HepG2 (cell line): ENCODE results near the gene TSN. TPM values are rescaled to one million over a fixed set of nuclear protein-coding genes. Genes with fewer than 3 reads are reported as not detected.

Experiments
- ATAC-seq: fragments of 200-7000 bp; cut with Tn5 transposase; 3 replicates; pipeline ENCODE4 v1.9.1; 2020; ENCODE audit warnings: mild to moderate bottlenecking, moderate library complexity
- BruUV-seq: library from RNA; stranded (reverse); fragments of 400-500 nt; replicated peaks from 2 replicates; lab custom pipeline; 2021; lab: Mats Ljungman, UMichigan
- CTCF ChIA-PET: fragments of 300-600 bp; formaldehyde crosslinking; extraction: SDS; loops from one replicate; lab custom pipeline; 2021; ENCODE audit warnings: low total read pairs, inconsistent platforms, low intra/inter-chr PET ratio; lab: Yijun Ruan, JAX
- POLR2A ChIA-PET: fragments of 350-600 bp; sonication (Branson Sonifier 250); formaldehyde crosslinking; loops from one replicate; lab custom pipeline; 2020; ENCODE audit warnings: antibody characterized with exemption, inconsistent platforms; lab: Yijun Ruan, JAX
- DNase-seq: peaks from one replicate; pipeline ENCODE4 v3.0.0-alpha.2; 2015; ENCODE audit warnings: low spot score
- FAIRE-seq: peaks from 3 replicates; lab custom pipeline; 2011; peaks lifted over from hg19 to GRCh38; lab: Jason Lieb, UNC
- H2AFZ ChIP-seq: one replicate; pipeline ENCODE4 v1.6.1; 2011; ENCODE audit warnings: low read length, inconsistent platforms
- H3K27ac ChIP-seq: fragments of 300-600 bp; 3 replicates; pipeline ENCODE4 v1.8.0; 2011; ENCODE audit warnings: mixed run types, mild to moderate bottlenecking, mixed read lengths, low read length, inconsistent platforms; ENCODE audit not compliant: insufficient read depth; ENCODE audit errors: extremely low read length
- H3K27me3 ChIP-seq, 2 experiments: fragments of 200-600 bp in 1 of 2; 2 replicates in 1 of 2; 3 replicates in 1 of 2; pipeline versions ENCODE4 v1.6.0 to v1.8.0; 2011; ENCODE audit warnings: low read length in 2 of 2, mild to moderate bottlenecking in 2 of 2, moderate library complexity in 2 of 2, inconsistent platforms in 1 of 2; ENCODE audit not compliant: insufficient read depth in 2 of 2, control insufficient read depth in 1 of 2
- H3K36me3 ChIP-seq, 2 experiments: fragments of 200-600 bp in 1 of 2; replicated peaks in 1 of 2; 2 replicates in 1 of 2; 3 replicates in 1 of 2; pipeline versions ENCODE4 v1.5.1 to v1.8.0; 2011; ENCODE audit warnings: low read length in 2 of 2, inconsistent platforms in 1 of 2; ENCODE audit not compliant: insufficient read depth in 2 of 2, control insufficient read depth in 1 of 2
- H3K4me1 ChIP-seq: 2 replicates; pipeline ENCODE4 v1.5.1; 2012; ENCODE audit warnings: low read length, inconsistent platforms; ENCODE audit not compliant: insufficient read depth
- H3K4me2 ChIP-seq: 2 replicates; pipeline ENCODE4 v1.6.0; 2011; ENCODE audit warnings: low read depth, low read length, inconsistent platforms
- H3K4me3 ChIP-seq, 3 experiments: fragments of 200-600 bp in 1 of 3; sonication (generic), shearing (Covaris generic) in 1 of 3; replicated peaks in 1 of 3; 2 replicates each; pipeline ENCODE4 v1.5.1; 2011 to 2016; ENCODE audit warnings: low read length in 3 of 3, inconsistent platforms in 2 of 3, low read depth in 2 of 3, mild to moderate bottlenecking in 2 of 3, control low read depth in 1 of 3, mixed read lengths in 1 of 3; ENCODE audit not compliant: insufficient read depth in 1 of 3
- H3K79me2 ChIP-seq: one replicate; pipeline ENCODE4 v1.6.1; 2011; ENCODE audit warnings: low read length, inconsistent platforms; ENCODE audit not compliant: insufficient read depth
- H3K9ac ChIP-seq: 2 replicates; pipeline ENCODE4 v1.6.0; 2011; ENCODE audit warnings: mild to moderate bottlenecking, low read depth, low read length, inconsistent platforms; ENCODE audit not compliant: insufficient read depth
- H3K9me3 ChIP-seq: 2 replicates; pipeline ENCODE4 v1.5.1; 2012; ENCODE audit warnings: mild to moderate bottlenecking, low read length
- H4K20me1 ChIP-seq: 2 replicates; pipeline ENCODE4 v1.6.0; 2011; ENCODE audit warnings: inconsistent platforms, mild to moderate bottlenecking, low read length, moderate library complexity; ENCODE audit not compliant: insufficient read depth
- ARNTL ChIP-seq: sonication (generic); formaldehyde crosslinking; IDR thresholded peaks from 2 replicates; pipeline ENCODE4 v1.4.0; 2020; ENCODE audit warnings: mild to moderate bottlenecking, missing genetic modification reagents
- FOXA3 ChIP-seq: IDR thresholded peaks from 2 replicates; pipeline ENCODE4 v1.6.1; 2016; ENCODE audit warnings: missing genetic modification reagents, missing compliant biosample characterization
- HDAC2 ChIP-seq: sonication (generic); formaldehyde crosslinking; IDR thresholded peaks from 2 replicates; pipeline ENCODE4 v1.4.0; 2020; ENCODE audit warnings: missing genetic modification reagents
- HNRNPH1 ChIP-seq: fragments of 200-400 bp; formaldehyde crosslinking; optimal IDR thresholded peaks from 2 replicates; pipeline ENCODE3; 2017; ENCODE audit warnings: mild to moderate bottlenecking, low read depth, low read length
- MTF2 ChIP-seq: sonication (generic); formaldehyde crosslinking; IDR thresholded peaks from 2 replicates; pipeline ENCODE4 v1.5.0; 2020; ENCODE audit warnings: missing genetic modification reagents, borderline replicate concordance
- RCOR2 ChIP-seq: IDR thresholded peaks from 2 replicates; pipeline ENCODE4 v1.6.1; 2016; ENCODE audit warnings: missing biosample characterization, missing genetic modification reagents
- SMARCE1 ChIP-seq: fragments of 450-650 bp; IDR thresholded peaks from 2 replicates; pipeline ENCODE4 v1.6.1; 2017; ENCODE audit warnings: borderline replicate concordance
- ZBTB43 ChIP-seq: sonication (generic); formaldehyde crosslinking; conservative IDR thresholded peaks from 2 replicates; pipeline ENCODE4 v1.4.0; 2020; ENCODE audit warnings: missing genetic modification reagents
- ZNF550 ChIP-seq: sonication (generic); formaldehyde crosslinking; IDR thresholded peaks from 2 replicates; pipeline ENCODE4 v1.4.0; 2020; ENCODE audit warnings: mild to moderate bottlenecking, missing genetic modification reagents, borderline replicate concordance
- ZNF572 ChIP-seq: sonication (generic); formaldehyde crosslinking; IDR thresholded peaks from 2 replicates; pipeline ENCODE4 v1.5.1; 2020; ENCODE audit warnings: mild to moderate bottlenecking, missing genetic modification reagents
- ZNF616 ChIP-seq: sonication (generic); formaldehyde crosslinking; IDR thresholded peaks from 2 replicates; pipeline ENCODE4 v1.5.0; 2020; ENCODE audit warnings: low read depth, mild to moderate bottlenecking, missing genetic modification reagents
- WGBS: methylation state at CpG from one replicate; pipeline ENCODE4 v1.1.6; 2017; ENCODE audit warnings: low lambda C conversion rate; 5-methylcytosine and 5-hydroxymethylcytosine counted together
- in situ Hi-C: cut with HindIII; loops from 2 replicates; pipeline ENCODE4 v1.10.0; 2017; ENCODE audit warnings: low pct_unique_long_range_greater_than_20kb; ENCODE audit not compliant: extremely low pct_ligation_motif_present
- intact Hi-C: fragments of 100-400 bp; cut with micrococcal nuclease; formaldehyde crosslinking; loops from one replicate; pipeline ENCODE4 v1.10.0; 2022; ENCODE audit not compliant: unreplicated experiment
- polyA plus RNA-seq, 8 experiments: library from polyadenylated mRNA; depleted of rRNA in 3 of 8; stranded (reverse) in 7 of 8; unstranded in 1 of 8; fragments of >200 nt; fragmentation: Illumina TruSeq in 4 of 8; extraction: Trizol in 4 of 8; gene quantifications; 2 replicates each; pipeline versions ENCODE4 v1.2.1 to v1.2.3, GENCODE V29; 2011 to 2016; ENCODE audit warnings: low read depth in 4 of 8, missing spikeins in 1 of 8, mixed read lengths in 1 of 8; ENCODE audit not compliant: insufficient read depth in 1 of 8
- total RNA-seq, 5 experiments: library from RNA; depleted of rRNA; stranded (reverse); fragments of >200 nt; fragmentation: Illumina TruSeq; extraction: Trizol; gene quantifications; 2 replicates each; pipeline ENCODE4 v1.2.3, GENCODE V29; 2016; ENCODE audit warnings: low read depth in 1 of 5
- TF ChIP-seq, protein P1 (sequence below), 2 experiments: sonication (generic) in 1 of 2; formaldehyde crosslinking in 1 of 2; IDR thresholded peaks; 2 replicates each; pipeline versions ENCODE4 v1.4.0 to v1.6.1; 2016 to 2020; ENCODE audit warnings: borderline replicate concordance in 1 of 2, low read depth in 1 of 2, mild to moderate bottlenecking in 1 of 2, missing genetic modification reagents in 1 of 2
- TF ChIP-seq, protein P2 (sequence below): sonication (generic); formaldehyde crosslinking; IDR thresholded peaks from 2 replicates; pipeline ENCODE4 v1.5.1; 2020; ENCODE audit warnings: mild to moderate bottlenecking, missing genetic modification reagents

Gene TSN
- total and polyA plus RNA-seq, 2 of the 13 experiments (the other 11 are each of a cell fraction or from before 2014, with no cell fraction given): 56.4 to 115 TPM

GRCh38 chr2:121774235-121774634 lies 18.8 kb downstream of the TSN start:
- WGBS: 76% methylated on average over 13 of the region's 13 CpGs
- no TSS peak for BruUV-seq
- Histone ChIP-seq H3K27me3 (no peaks in the 10 kb centered on the region; a peak in 1 of 5 replicates), H3K9ac (no peak overlapping the region), H4K20me1 (no peaks in the 10 kb centered on the region), H3K4me2 (no peak overlapping the region)
- CTCF ChIA-PET: no interaction called here
- POLR2A ChIA-PET: interaction anchor here (0.7 kb wide), 1 partner anchor 75 kb away, joined by 3 read pairs; no protein-coding TSS in a partner anchor
- ATAC-seq (no peak), DNase-seq (no peak)
- TF ChIP-seq RCOR2 (CRISPR knock-in tag) (no peak), ZBTB43 (CRISPR knock-in tag) (no peak), HDAC2 (CRISPR knock-in tag) (no peak), FOXA3 (CRISPR knock-in tag) (no peak), HNRNPH1 (no peak), ZNF616 (no peak), ZNF572 (CRISPR knock-in tag) (no peak), ZNF550 (CRISPR knock-in tag) (no peak), MTF2 (CRISPR knock-in tag) (no peak), ARNTL (no peak), SMARCE1 (no peak)
- TF ChIP-seq, protein P1, sequence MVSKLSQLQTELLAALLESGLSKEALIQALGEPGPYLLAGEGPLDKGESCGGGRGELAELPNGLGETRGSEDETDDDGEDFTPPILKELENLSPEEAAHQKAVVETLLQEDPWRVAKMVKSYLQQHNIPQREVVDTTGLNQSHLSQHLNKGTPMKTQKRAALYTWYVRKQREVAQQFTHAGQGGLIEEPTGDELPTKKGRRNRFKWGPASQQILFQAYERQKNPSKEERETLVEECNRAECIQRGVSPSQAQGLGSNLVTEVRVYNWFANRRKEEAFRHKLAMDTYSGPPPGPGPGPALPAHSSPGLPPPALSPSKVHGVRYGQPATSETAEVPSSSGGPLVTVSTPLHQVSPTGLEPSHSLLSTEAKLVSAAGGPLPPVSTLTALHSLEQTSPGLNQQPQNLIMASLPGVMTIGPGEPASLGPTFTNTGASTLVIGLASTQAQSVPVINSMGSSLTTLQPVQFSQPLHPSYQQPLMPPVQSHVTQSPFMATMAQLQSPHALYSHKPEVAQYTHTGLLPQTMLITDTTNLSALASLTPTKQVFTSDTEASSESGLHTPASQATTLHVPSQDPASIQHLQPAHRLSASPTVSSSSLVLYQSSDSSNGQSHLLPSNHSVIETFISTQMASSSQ (IDR thresholded peaks at IDR 0.05; ENCODE audit: low read depth): no peak
- TF ChIP-seq, protein P1 (CRISPR knock-in tag; IDR thresholded peaks at IDR 0.05; ENCODE audit: borderline replicate concordance): no peak
- TF ChIP-seq, protein P2, sequence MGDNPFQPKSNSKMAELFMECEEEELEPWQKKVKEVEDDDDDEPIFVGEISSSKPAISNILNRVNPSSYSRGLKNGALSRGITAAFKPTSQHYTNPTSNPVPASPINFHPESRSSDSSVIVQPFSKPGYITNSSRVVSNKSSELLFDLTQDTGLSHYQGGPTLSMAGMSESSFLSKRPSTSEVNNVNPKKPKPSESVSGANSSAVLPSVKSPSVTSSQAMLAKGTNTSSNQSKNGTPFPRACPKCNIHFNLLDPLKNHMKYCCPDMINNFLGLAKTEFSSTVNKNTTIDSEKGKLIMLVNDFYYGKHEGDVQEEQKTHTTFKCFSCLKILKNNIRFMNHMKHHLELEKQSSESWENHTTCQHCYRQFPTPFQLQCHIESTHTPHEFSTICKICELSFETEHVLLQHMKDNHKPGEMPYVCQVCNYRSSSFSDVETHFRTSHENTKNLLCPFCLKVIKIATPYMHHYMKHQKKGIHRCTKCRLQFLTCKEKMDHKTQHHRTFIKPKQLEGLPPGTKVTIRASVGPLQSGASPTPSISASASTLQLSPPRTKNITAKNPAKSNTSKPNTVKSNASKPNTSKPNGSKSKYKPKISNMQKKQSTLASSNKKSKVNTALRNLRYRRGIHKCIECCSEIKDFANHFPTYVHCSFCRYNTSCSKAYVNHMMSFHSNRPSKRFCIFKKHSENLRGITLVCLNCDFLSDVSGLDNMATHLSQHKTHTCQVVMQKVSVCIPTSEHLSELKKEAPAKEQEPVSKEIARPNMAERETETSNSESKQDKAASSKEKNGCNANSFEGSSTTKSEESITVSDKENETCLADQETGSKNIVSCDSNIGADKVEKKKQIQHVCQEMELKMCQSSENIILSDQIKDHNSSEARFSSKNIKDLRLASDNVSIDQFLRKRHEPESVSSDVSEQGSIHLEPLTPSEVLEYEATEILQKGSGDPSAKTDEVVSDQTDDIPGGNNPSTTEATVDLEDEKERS (CRISPR knock-in tag): no peak
- TF ChIP-seq, all 625 proteins: peak for 0
- Histone ChIP-seq H3K27ac (no peak overlapping the region), H3K79me2 (no peaks in the 10 kb centered on the region), H3K36me3 (no peaks in the 10 kb centered on the region), H3K4me1 (peaks cover 60% of the 10 kb centered on the region), H3K9me3 (no peaks in the 10 kb centered on the region), H3K4me3 (no peak overlapping the region), H2AFZ (no peak overlapping the region)
- in situ Hi-C loops (no loop called here), intact Hi-C loops (no loop called here)
- no peak for FAIRE-seq
